Brain pericyte (primary cell): ENCODE measurements around the gene ZBTB46.
"Not testable (repeated sequence)": the region's sequence is repeated elsewhere in the genome, so short reads cannot be mapped to it uniquely, and the experiment has no call there.

ENCODE experiments used
- DNase-seq: peaks from one replicate; pipeline ENCODE4 v3.0.0-alpha.2; 2012; ENCODE audit warnings: low read depth, low spot score

ZBTB46 gene

GRCh38 chr20:63830841-63831588, at the start of gene ZBTB46:
Gene ZBTB46 (minus strand): TSS chr20:63831264. CDS start chr20:63790757, 40,507 bp downstream.
- DNase-seq: no peak

GRCh38 chr20:63878899-63879663, 48.0 kb upstream of the ZBTB46 start:
- DNase-seq: no peak

- DNase-seq: no peak
Observed at GRCh38 chr20:63877755-63878470, 46.8 kb upstream of the ZBTB46 start.

GRCh38 chr20:63876489-63877036, 45.5 kb upstream of the ZBTB46 start:
- no peak for DNase-seq

- DNase-seq: not testable (repeated sequence)
Observed at GRCh38 chr20:63874241-63874640, 43.2 kb upstream of the ZBTB46 start.

GRCh38 chr20:63873477-63873971, 42.5 kb upstream of the ZBTB46 start:
- no peak for DNase-seq

- DNase-seq: no peak
Observed at GRCh38 chr20:63868264-63868663, 37.2 kb upstream of the ZBTB46 start.

- DNase-seq: not testable (repeated sequence)
Observed at GRCh38 chr20:63867042-63867441, 36.0 kb upstream of the ZBTB46 start.

- DNase-seq: peak; percentile 94
Observed at GRCh38 chr20:63864978-63865640, 34.0 kb upstream of the ZBTB46 start, which contains the start of gene TPD52L2. Gene TPD52L2 (plus strand): TSS chr20:63865270. CDS start chr20:63865366, 96 bp downstream.

GRCh38 chr20:63864545-63864977, 33.5 kb upstream of the ZBTB46 start:
- no peak for DNase-seq

GRCh38 chr20:63863798-63864544, 32.9 kb upstream of the ZBTB46 start:
- DNase-seq: no peak

GRCh38 chr20:63863021-63863797, 32.1 kb upstream of the ZBTB46 start:
- DNase-seq: no peak

GRCh38 chr20:63861981-63862901, 31.2 kb upstream of the ZBTB46 start:
- no peak for DNase-seq

GRCh38 chr20:63861365-63861934, 30.4 kb upstream of the ZBTB46 start, which contains the start of gene ABHD16B:
Gene ABHD16B (plus strand): TSS chr20:63861498. CDS start chr20:63861541, 43 bp downstream.
- DNase-seq: no peak

- DNase-seq: no peak
Observed at GRCh38 chr20:63860325-63861051, 29.4 kb upstream of the ZBTB46 start.

- DNase-seq: no peak
Observed at GRCh38 chr20:63859166-63859699, 28.2 kb upstream of the ZBTB46 start.
